Measurements from ENCODE around the gene UBE2G2. TPM values are rescaled to one million over a fixed set of nuclear protein-coding genes. Genes with fewer than 3 reads are reported as not detected.

UBE2G2 gene
- total and polyA plus RNA-seq, 4 donors = 27.4 to 83.5 (median 40.9) TPM

DNA sequence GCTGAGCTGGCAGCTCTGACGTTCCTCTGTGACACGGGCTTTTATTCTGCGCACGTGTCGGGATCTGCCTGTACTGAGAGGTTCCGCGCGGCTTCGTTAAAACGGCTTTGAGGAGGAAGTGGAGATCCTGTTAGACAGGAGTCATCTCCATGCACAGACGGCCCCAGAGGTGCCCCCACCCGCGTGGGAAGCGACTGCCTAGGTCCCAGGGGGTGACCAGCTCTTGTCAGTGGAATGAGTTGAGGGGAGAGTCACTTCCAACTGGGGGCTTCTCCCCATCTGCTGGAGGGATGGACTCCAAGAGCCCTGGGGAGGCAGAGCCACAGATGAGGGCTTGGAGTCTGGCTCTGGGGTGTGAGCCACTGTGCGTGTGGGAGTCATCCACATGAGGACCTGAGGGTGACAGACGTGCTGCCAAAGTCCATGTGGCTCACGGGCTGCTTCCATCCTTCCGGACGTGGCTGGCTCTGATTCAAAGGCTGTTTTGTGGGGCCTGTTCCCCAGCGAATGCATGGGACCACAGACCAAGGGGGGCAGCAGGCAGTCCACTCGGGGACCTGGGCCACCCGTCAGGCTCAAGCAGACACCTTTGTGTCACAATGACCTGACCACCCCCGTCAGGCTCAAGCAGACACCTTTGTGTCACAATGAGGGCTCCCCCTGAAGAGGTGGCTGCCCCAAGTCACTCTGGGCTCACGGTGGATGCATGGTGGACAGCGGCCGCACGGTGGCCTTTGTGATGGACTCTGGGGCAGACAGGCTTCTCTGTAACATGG lies 45.1 kb upstream of the UBE2G2 start:
- WGBS = 46% methylated on average over 27 of the region's 27 CpGs
- H3K27me3 ChIP-seq (ENCODE audit: control insufficient read depth in 4 of 4, insufficient read depth in 4 of 4, low read length in 3 of 4) = no peaks in the 10 kb centered on the region
- no peak overlapping the region for H3K27ac ChIP-seq (ENCODE audit: low read depth in 1 of 2, low read length in 2 of 2)
- H3K9me3 ChIP-seq (ENCODE audit: control insufficient read depth in 4 of 4, low read length in 3 of 4) = no peaks in the 10 kb centered on the region
- H3K4me1 ChIP-seq (ENCODE audit: control insufficient read depth in 4 of 4, insufficient read depth in 4 of 4, low read length in 3 of 4) = peaks cover 2 to 19% (median 10%) of the 10 kb centered on the region in 4 donors
- peaks cover 5 to 26% (median 19%) of the 10 kb centered on the region in 4 donors for H3K36me3 ChIP-seq (ENCODE audit: control insufficient read depth in 4 of 4, insufficient read depth in 3 of 4, low read depth in 1 of 4, low read length in 3 of 4)
- no peak for DNase-seq (ENCODE audit: low spot score)
- H3K4me3 ChIP-seq (ENCODE audit: low read depth in 1 of 3, low read length in 3 of 3) = no peak overlapping the region
- no peak overlapping the region for H3K9ac ChIP-seq (ENCODE audit: low read depth in 1 of 2, low read length in 2 of 2)
- TF ChIP-seq HNF4A (conservative IDR thresholded peaks at IDR 0.05) (peak; percentile 18 to 26), FOXA2 (IDR thresholded peaks at IDR 0.05) (no peak), RXRA (IDR thresholded peaks at IDR 0.05) (no peak)

GRCh38 chr21:44846224-44846484 lies 44.5 kb upstream of the UBE2G2 start:
- H3K4me3 ChIP-seq (ENCODE audit: low read depth in 1 of 3, low read length in 3 of 3) = no peak overlapping the region
- H3K9me3 ChIP-seq (ENCODE audit: control insufficient read depth in 4 of 4, low read length in 3 of 4) = no peaks in the 10 kb centered on the region
- DNase-seq (ENCODE audit: low spot score) = no peak
- WGBS = 61% methylated on average over 1 of the region's 1 CpG
- H3K27ac ChIP-seq (ENCODE audit: low read depth in 1 of 2, low read length in 2 of 2) = no peak overlapping the region
- H3K36me3 ChIP-seq (ENCODE audit: control insufficient read depth in 4 of 4, insufficient read depth in 3 of 4, low read depth in 1 of 4, low read length in 3 of 4) = peaks cover 4 to 23% (median 18%) of the 10 kb centered on the region in 4 donors
- no peaks in the 10 kb centered on the region for H3K27me3 ChIP-seq (ENCODE audit: control insufficient read depth in 4 of 4, insufficient read depth in 4 of 4, low read length in 3 of 4)
- peaks cover 2 to 19% (median 10%) of the 10 kb centered on the region in 4 donors for H3K4me1 ChIP-seq (ENCODE audit: control insufficient read depth in 4 of 4, insufficient read depth in 4 of 4, low read length in 3 of 4)
- H3K9ac ChIP-seq (ENCODE audit: low read depth in 1 of 2, low read length in 2 of 2) = no peak overlapping the region
- TF ChIP-seq TAF1 (conservative IDR thresholded peaks at IDR 0.05) (no peak), FOXA1 (IDR thresholded peaks at IDR 0.05) (no peak), RAD21 (IDR thresholded peaks at IDR 0.05) (no peak), RXRA (IDR thresholded peaks at IDR 0.05) (no peak), SP1 (IDR thresholded peaks at IDR 0.05) (no peak), NR2F2 (IDR thresholded peaks at IDR 0.05) (no peak)

DNA sequence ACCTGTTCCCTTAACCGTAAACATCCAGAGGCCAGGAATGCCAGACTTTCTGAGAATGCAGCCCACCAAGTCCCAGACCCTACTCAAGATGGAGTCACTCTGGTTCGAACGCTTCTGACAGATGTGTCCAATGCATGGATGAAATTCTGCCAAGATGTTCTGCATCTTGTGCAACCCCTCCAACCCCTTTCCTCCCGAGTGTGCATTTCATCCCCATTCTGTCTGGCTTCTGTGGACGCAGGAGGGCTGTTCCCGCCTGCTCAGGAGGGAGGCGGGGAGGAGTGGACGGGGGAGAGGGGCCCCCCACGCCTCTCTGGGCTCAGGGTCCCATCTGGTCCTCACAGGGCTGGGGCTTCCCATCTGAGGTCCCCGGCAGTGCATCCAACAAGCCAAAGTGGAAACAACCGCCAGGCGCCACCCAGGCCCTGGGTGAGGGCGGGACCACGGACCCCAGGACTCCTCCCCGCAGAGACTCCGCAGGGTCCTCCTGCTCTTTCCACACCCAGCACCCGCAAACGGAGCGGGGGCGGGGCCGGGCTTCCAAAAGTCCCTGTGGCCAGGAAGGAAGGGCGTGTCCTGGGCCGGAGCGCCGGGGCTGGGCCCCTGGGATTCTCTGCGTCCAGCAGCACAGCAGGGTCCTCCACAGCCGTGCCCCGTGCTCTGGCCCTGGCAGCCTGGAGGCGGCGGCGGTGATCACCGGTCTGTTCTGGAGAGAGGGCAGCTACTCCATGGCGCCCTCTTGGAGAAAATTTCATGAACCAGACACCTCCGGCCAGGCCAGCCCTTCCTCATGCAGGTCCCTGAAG lies 44.0 kb upstream of the UBE2G2 start:
- H3K4me1 ChIP-seq (ENCODE audit: control insufficient read depth in 4 of 4, insufficient read depth in 4 of 4, low read length in 3 of 4) = peaks cover 2 to 19% (median 10%) of the 10 kb centered on the region in 4 donors
- no peaks in the 10 kb centered on the region for H3K27me3 ChIP-seq (ENCODE audit: control insufficient read depth in 4 of 4, insufficient read depth in 4 of 4, low read length in 3 of 4)
- peaks cover 3 to 18% (median 13%) of the 10 kb centered on the region in 4 donors for H3K36me3 ChIP-seq (ENCODE audit: control insufficient read depth in 4 of 4, insufficient read depth in 3 of 4, low read depth in 1 of 4, low read length in 3 of 4)
- DNase-seq (ENCODE audit: low spot score) = peak; percentile 58
- TF ChIP-seq NR2F2 (IDR thresholded peaks at IDR 0.05) (no peak), JUND (IDR thresholded peaks at IDR 0.05) (no peak), RAD21 (IDR thresholded peaks at IDR 0.05) (peak in 1 of 2 donors; percentile 64), SP1 (IDR thresholded peaks at IDR 0.05) (no peak), REST (IDR thresholded peaks at IDR 0.05) (no peak)
- H3K27ac ChIP-seq (ENCODE audit: low read depth in 1 of 2, low read length in 2 of 2) = no peak overlapping the region
- H3K4me3 ChIP-seq (ENCODE audit: low read depth in 1 of 3, low read length in 3 of 3) = no peak overlapping the region
- no peaks in the 10 kb centered on the region for H3K9me3 ChIP-seq (ENCODE audit: control insufficient read depth in 4 of 4, low read length in 3 of 4)
- H3K9ac ChIP-seq (ENCODE audit: low read depth in 1 of 2, low read length in 2 of 2) = no peak overlapping the region
- 13% methylated on average over 34 of the region's 34 CpGs for WGBS
